Measurements from ENCODE around the gene GPR68.
"Not testable (repeated sequence)": the region's sequence is repeated elsewhere in the genome, so short reads cannot be mapped to it uniquely, and the experiment has no call there.

GPR68 gene

DNA sequence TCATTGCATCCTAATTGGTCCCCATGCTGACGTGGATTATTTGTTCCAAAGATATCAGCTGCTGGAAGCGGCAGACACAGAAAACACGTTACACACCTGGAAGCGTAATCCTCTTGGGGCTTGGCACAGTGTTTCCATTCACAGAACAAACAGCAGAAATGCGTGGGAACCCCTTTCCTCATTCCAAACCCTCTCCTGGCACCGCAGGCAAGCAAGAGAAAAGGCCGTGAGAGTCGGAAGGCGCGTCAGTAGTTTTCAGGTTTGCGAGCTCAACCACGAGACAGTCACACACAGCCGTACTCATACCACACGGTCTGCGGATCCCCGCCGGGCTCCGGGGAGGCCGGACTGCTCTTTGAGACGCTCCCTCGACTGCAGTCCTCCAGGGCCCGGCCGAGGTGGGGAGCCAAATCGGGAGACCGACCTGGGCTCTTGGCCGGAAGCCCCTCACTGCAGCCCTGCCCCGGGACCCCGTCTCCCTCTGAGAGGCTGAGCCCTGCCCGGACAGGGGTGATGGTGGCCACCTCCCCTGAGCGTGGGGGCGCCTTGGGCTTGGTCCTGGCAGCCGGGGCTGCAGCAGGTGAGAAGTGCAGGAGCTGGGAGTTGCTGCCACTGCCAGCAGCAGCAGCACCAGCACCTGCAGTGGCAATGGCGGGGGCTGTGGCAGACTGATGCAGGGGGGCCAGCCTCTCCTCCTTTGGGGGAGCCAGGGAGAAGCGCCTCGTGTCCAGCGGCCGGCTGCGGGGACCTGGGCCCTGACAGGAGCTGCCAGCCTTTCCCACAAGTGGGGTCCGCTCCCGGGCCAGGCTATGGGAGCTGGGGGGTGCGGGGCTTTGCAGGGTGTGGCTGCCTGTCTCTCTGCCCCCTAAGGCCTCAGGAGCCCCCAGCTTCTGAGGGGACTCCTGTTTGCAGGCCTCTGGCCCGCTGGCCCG is 28.1 kb upstream of the GPR68 start:
- DNase-seq (no peak), ATAC-seq (no peak)

DNA sequence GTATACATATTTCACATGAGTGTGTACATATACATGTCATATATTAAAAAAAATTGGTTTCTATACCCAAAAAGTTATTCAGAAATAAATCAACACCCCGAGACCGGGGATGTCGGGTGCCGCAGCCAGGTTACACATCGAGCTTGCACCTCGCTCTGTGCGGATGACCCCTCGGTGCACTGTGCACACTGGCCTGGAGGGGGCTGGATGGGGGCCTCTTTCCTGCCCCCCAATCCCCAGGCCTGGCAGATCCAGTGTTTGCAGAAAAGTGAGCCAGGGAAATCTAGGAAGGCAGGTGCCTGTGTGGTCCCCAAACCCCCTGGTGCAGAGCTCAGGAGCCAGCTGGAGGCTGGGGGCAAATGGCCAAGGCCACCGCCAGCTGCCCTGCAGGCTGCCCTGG is 27.1 kb upstream of the GPR68 start:
- no peak for ATAC-seq
- DNase-seq: no peak

DNA sequence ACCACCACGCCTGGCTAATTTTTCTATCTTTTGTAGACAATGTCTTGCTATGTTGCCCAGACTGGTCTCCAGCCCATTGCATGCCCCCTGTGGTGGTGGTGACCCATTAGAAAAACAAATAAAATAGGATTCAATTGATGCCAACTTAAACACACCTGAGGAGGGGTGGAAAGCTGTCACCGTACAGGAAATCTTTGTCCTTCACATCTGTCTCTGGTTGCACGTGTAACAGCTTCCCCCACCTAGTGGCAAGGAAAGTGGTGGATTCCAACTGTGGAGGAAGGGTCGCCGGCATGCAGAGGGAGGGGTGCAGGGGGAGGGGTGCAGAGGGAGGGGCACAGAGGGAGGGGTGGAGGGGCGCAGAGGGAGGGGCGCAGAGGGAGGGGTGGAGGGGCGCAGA is 26.1 kb upstream of the GPR68 start:
- ATAC-seq (no peak), DNase-seq (no peak)

GRCh38 chr14:91270188-91270587 is 25.7 kb upstream of the GPR68 start:
- DNase-seq (no peak), ATAC-seq (no peak)

- ATAC-seq (no peak), DNase-seq (no peak)
Measured at GRCh38 chr14:91269076-91269991, 24.8 kb upstream of the GPR68 start.

GRCh38 chr14:91267965-91268437 is 23.5 kb upstream of the GPR68 start:
- no peak for DNase-seq
- ATAC-seq: no peak

DNA sequence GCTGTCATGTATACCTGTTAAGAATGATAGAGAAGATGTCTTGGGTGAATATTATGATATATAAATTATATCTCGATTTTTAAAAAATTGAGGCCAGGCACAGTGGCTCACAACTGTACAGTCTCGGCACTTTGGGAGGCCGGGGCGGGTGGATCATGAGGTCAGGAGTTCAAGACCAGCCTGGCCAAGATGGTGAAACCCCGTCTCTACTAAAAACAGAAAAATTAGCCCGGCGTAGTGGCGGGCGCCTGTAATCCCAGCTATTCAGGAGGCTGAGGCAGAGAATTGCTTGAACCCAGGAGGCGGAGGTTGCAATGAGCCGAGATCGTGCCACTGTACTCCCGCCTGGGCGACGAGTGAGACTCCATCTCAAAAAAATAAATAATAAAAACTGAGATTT is 21.8 kb upstream of the GPR68 start:
- ATAC-seq, DNase-seq: not testable (repeated sequence)

- DNase-seq (no peak), ATAC-seq (no peak)
Measured at GRCh38 chr14:91265404-91265803, 20.9 kb upstream of the GPR68 start.

- ATAC-seq (peak; percentile 12), DNase-seq (peak; percentile 48)
Measured at GRCh38 chr14:91264151-91265150, 19.9 kb upstream of the GPR68 start.

DNA sequence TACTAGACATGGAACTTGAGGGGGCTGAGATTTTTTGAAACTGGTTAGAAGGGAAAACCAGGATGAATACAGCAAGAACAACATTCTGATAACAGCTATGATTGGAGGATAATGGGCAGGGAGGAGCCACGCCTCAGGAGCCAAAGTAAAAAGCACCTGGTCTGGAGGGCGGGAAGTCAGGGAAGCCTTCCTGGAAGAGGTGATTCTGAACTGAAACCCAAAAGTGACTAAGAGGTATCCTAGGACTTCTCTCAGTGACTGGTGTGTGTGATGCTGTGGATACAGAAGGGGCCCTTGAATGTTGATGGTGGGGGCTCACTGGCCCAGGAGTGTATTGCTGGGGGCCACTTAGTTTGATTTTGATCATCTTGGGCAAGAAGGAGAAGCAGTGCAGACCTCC is 18.8 kb upstream of the GPR68 start:
- ATAC-seq (no peak), DNase-seq (no peak)

DNA sequence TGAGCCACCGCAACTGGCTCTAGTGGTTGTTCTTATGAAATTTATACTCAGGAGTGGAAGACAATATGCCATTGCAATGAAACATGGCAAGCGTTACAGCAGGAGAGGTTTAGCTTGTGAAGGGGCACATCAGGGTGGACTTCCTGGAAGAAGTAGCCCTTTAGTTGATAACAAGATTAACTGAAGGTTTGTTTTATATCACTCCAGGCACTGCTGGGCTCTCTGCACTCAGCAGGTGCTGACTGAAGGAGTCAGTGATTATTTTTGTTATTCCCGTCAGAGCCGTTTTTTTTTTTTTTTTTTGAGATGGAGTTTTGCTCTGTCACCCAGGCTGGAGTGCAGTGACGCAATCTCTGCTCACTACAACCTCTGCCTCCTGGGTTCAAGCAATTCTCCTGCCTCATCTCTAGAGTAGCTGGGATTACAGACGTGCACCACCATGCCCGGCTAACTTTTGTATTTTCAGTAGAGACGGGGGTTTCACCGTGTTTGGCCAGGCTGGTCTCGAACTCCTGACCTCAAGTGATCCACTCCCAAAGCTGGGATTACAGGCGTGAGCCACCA is 17.6 kb upstream of the GPR68 start:
- ATAC-seq (no peak), DNase-seq (no peak)

GRCh38 chr14:91261115-91261514 is 16.6 kb upstream of the GPR68 start:
- ATAC-seq: peak; percentile 97
- DNase-seq: peak; percentile 70

GRCh38 chr14:91258876-91259275 is 14.4 kb upstream of the GPR68 start:
- no peak for DNase-seq
- ATAC-seq: no peak

- ATAC-seq (no peak), DNase-seq (no peak)
Measured at GRCh38 chr14:91258011-91258618, 13.6 kb upstream of the GPR68 start.

DNA sequence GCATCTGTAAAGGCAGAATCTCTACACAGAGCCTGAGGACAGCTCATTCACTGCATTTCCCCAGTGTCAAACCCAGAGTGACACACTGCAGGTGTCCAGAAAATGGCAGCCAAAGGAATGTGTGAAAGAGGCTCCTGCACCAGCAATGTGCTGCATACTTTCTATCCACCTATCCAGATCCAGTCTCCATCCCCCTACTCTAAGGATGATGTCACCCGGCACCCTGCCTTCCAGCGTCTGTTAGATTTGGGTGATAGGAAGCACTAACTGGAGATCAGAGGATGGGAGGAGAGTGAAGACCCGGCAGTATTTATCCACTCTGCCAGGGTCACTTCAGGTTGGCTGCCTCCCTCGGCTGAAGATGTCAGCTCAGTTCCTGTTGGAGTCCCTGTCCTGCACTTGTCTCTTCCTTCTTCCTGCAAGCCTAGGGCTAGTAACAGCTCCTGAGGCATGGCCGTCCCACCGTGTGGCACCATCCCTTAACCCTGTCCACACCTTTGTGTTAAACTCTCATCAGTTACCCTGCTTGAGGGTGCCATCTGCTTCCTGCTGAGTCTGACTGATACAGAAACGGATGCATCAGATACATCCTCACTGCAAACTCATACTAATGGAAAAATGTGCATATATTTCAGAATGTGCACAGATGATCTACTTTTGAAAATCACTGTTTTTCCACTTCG is 13.0 kb upstream of the GPR68 start:
- ATAC-seq (no peak), DNase-seq (no peak)

- DNase-seq: no peak
- ATAC-seq: no peak
Measured at GRCh38 chr14:91256661-91257060, 12.2 kb upstream of the GPR68 start.

DNA sequence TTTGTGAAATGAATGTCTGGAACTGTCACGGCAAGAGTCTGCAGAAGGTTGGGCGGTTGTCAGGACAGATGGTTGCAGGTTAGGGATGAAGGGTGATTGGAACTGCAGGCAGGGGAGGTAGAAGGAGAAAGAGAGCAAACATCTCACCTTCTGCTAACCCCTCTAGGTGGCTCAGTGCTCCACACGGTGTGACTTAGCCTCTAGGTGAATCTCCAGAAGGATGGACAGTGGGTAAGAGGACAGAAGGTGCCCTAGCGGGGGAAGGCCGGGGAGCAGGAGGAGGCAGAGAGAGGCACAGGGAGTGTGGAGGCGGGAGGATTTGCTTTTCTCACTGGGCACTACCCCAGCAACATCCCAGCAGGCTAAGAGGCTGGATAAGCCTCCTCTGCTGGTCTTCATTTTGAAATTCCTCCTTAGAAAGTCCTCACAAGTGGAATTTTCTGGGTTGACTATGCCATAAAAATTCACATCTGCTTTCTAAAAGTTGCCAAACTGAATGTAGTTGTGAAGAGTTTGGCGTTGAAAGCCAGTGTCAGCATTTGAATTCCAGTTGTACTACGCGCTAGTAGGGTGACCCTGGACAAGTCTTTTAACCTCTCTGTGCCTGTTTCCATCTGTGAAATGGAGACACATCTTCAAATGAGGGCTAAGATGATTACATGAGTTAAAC is 10.7 kb upstream of the GPR68 start:
- no peak for ATAC-seq
- DNase-seq: no peak

GRCh38 chr14:91254461-91254860 is 10.0 kb upstream of the GPR68 start:
- DNase-seq (no peak), ATAC-seq (no peak)

DNA sequence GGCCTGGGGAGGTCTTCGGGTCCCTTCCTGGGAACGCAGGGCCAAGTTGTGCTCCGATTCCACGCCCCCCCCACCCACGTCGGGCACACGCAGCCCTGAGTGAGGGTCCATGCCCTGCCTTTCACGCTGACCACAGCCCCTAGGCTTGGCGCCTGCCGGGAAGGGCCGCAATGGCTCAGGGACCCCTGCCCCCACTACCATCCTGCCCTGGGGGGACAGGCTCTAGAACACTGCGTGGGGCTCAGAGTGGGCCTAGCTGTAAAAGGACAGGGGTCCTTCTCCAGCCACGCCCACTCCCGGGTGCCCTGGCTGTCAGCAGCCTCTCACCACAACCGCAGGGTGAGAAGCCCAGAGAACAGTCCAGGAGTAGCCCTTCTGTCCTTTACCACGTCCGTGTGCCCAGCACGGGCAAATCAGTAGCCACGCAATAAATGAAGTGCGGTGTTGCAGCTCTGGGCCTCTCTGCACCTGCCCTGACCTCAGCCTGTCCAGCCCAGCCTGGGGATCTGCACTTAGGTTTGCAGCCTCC is 9.4 kb upstream of the GPR68 start:
- ATAC-seq (no peak), DNase-seq (no peak)
